Activated CD4-positive, alpha-beta T cell treated with anti-CD3 and anti-CD28 coated beads, Interleukin-2, amount 50 U/mL, for 1 hour (primary cell): ENCODE measurements around the gene ALDH1L1.

Experiments
- DNase-seq: peaks from one replicate; pipeline ENCODE4 v3.0.0-alpha.2; 2020

ALDH1L1 gene

GRCh38 chr3:126191246-126191645, 10.9 kb upstream of the ALDH1L1 start:
- no peak for DNase-seq

- DNase-seq = no peak
Measured at GRCh38 chr3:126187920-126188319, 7.5 kb upstream of the ALDH1L1 start.

GRCh38 chr3:126186749-126187148, 6.4 kb upstream of the ALDH1L1 start:
- DNase-seq = no peak

- no peak for DNase-seq
Measured at GRCh38 chr3:126186271-126186670, 5.9 kb upstream of the ALDH1L1 start.

GRCh38 chr3:126184465-126185000, 4.1 kb upstream of the ALDH1L1 start:
- DNase-seq = no peak

- no peak for DNase-seq
Measured at GRCh38 chr3:126181398-126181725, 976 bp upstream of the ALDH1L1 start.

- no peak for DNase-seq
Measured at GRCh38 chr3:126179825-126180476, 435 bp downstream of the ALDH1L1 start.

- no peak for DNase-seq
Measured at GRCh38 chr3:126170073-126170777, 10.2 kb downstream of the ALDH1L1 start.

GRCh38 chr3:126167566-126167965, 12.8 kb downstream of the ALDH1L1 start:
- no peak for DNase-seq

- no peak for DNase-seq
Measured at GRCh38 chr3:126166009-126166408, 14.4 kb downstream of the ALDH1L1 start.

- no peak for DNase-seq
Measured at GRCh38 chr3:126161309-126161708, 19.1 kb downstream of the ALDH1L1 start.

GRCh38 chr3:126160243-126161210, 19.9 kb downstream of the ALDH1L1 start:
- no peak for DNase-seq

- no peak for DNase-seq
Measured at GRCh38 chr3:126159476-126159875, 20.9 kb downstream of the ALDH1L1 start.

- no peak for DNase-seq
Measured at GRCh38 chr3:126158912-126159454, 21.4 kb downstream of the ALDH1L1 start.

- no peak for DNase-seq
Measured at GRCh38 chr3:126158016-126158911, 22.1 kb downstream of the ALDH1L1 start.

GRCh38 chr3:126157083-126157768, 23.2 kb downstream of the ALDH1L1 start:
- DNase-seq = no peak

- DNase-seq = no peak
Measured at GRCh38 chr3:126156468-126156867, 23.9 kb downstream of the ALDH1L1 start.

GRCh38 chr3:126155819-126156218, 24.6 kb downstream of the ALDH1L1 start:
- DNase-seq = no peak

- DNase-seq = no peak
Measured at GRCh38 chr3:126155280-126155640, 25.1 kb downstream of the ALDH1L1 start.

GRCh38 chr3:126154391-126155279, 25.8 kb downstream of the ALDH1L1 start:
- DNase-seq = no peak
